GM21360 (cell line): ENCODE results near the gene PLET1.
"Not testable (repeated sequence)": the region's sequence is repeated elsewhere in the genome, so short reads cannot be mapped to it uniquely, and the experiment has no call there.

Source experiments
- ATAC-seq: cut with Tn5 transposase; IDR thresholded peaks from one replicate; pipeline ENCODE4 v1.9.1; 2021; ENCODE audit warnings: mild to moderate bottlenecking, moderate library complexity; ENCODE audit not compliant: unreplicated experiment

The PLET1 gene

DNA sequence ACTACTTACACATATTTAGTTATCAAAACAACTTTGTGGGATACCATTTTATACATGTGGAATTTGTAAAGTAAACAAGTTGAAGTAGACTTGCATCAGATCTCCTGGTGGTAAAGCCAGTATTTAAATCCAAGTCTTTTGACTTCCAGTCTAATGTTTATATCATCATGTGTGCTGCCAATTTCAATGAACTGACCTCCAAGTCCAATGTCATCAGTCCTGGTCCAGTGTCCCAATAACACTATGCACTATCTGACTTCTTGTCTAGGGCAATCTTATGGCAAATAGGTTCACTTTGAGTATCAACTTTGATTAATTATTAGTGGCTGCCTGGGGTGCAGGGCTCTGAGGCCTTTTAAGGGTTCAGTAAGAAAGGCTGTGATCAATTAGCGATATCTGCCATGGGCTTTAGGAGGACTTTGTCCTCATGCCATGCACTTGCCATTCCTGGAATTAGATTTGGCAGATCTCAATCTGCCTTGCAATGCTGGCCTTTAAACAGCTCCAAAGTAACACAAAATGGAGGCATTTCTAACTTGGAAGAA is 44.0 kb downstream of the PLET1 start:
- no peak for ATAC-seq

DNA sequence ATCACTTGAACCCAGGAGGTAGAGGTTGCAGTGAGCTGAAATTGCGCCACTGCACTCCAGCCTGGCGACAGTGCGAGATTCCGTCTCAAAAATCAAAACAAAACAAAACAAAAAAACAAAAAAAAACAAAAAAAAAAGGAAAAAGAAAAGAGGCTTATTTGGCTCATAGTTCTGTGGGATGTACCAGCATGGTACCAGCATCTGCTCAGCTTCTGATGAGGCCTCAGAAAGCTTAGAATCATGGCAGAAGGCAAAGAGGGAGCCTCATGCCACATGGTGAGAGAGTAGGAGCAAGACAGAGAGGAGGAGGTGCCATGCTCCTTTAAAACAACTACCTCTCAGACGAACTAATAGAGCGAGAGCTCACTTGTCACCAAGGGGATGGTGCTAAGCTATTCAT is 45.0 kb downstream of the PLET1 start:
- ATAC-seq = no peak

DNA sequence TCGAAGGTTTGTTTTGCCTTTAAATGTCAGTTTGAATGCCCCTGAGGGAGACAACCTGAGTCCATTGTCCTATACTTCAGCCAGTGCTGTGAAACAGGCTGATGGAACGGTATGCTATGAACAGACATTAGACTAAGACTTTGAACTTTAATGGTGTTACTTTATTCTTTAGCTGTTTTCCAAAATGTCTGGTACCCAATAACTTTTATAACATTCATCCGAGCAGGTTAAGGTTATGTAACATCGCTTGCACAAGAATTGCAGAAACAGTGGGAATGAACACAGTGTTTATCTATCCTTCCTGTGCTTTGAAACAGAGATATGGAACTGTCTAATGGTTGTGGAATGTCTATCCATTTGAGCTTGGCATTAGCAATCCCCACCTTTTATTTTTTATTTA is 46.9 kb downstream of the PLET1 start:
- no peak for ATAC-seq

DNA sequence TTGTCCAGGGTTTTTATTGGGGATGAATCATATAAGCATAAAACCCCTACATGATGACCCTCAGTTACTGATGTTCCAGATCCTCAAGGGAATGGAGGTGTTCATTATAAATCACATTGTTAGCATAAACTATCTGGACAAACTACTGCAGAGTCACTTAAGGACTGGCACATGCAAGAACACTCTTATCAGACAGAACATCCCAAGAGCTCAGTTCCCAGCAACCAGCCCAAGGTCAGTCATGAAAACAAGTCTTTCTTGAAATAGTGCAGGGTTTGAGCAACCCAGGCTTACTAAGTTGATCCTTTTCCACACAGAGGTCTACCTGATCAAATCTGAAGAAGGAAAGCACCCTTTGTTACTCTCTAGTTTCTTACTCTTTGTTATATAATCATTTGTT is 48.0 kb downstream of the PLET1 start:
- ATAC-seq = no peak

DNA sequence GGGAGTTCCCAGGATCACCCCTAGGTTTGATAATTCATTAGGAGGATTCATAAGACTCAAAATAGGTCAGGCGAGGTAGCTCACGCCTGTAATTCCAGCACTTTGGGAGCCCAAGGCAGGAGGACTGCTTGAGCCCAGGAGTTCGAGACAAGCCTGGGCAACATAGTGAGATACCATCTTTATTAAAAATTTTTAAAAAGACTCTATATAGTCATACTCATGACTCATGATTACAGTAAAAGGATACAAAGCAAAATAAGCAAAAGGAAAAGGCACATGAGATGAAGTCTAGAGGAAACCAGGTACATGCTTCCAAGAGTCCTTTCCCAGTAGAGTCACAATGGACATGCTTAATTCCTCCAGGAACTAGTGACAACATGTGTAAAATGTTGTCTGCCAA is 48.4 kb downstream of the PLET1 start:
- no peak for ATAC-seq

DNA sequence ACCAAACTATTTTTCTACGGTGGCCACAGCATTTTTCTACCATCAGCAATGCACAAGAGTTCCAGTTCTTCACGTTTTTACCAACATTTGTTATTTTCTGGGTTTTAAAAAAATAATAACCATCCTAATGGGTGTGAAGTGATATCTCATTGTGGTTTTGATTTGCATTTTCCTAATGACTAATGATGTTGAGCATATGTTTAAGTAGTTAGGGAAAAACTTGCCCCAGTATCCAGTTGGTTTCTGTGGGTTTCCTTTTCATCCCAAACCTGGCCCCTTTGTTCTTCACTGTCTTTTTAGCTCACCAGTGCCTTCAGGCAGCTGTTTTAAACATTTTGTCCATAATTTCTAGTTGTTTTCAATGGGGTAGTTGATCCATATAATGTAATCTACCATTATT is 49.1 kb downstream of the PLET1 start:
- no peak for ATAC-seq

DNA sequence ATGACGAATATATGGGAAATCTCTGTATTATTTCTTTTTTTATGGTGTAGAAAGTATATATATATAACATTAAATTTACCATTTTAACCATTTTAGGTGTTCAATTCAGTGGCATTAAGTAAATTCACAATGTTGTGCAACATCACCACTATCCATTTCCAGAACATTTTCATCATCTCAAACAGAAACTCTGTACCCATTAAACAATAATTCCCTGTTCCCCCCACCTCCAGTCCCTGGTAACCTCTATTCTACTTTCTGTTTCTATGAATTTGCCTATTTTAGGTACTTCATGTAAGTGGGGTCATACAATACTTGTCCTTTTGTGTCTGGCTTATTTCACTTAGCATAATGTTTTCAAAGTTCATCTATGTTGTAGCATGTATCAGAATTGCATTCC is 49.8 kb downstream of the PLET1 start:
- no peak for ATAC-seq

DNA sequence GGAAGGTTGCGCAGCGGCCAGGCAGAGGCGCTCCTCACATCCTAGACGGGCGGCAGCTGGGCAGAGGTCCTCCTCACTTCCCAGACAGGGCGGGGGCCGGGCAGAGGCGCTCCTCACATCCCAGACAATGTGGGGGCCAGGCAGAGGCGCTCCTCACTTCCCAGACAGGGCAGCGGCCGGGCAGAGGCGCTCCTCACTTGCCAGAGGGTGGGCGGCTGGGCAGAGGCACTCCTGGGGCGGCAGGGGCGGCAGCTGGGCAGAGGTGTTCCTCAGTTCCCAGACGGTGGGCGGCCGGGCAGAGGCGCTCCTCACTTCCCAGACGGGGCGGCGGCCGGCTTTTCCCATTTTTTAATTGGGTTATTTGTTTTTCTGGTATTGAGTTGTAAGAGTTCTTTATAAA is 54.6 kb downstream of the PLET1 start:
- ATAC-seq = no peak

DNA sequence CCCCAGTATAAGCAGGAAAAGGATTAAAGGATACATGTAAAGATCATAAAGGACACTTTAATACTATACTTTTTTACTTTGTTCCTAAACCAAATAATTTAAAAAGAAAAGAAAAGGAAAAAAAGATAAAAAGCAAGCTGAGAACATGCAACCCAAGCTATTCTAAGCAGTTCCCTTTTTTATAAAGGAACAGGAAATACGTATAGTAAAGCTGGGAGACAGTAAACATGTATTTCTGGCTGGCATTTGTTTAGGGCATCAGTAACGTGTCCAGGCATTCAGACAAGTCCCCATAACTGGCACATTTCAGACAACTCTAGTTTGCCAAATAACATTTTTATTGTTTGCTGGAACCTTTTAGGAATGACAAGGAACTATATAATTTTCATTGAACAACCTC is 60.4 kb downstream of the PLET1 start:
- no peak for ATAC-seq

DNA sequence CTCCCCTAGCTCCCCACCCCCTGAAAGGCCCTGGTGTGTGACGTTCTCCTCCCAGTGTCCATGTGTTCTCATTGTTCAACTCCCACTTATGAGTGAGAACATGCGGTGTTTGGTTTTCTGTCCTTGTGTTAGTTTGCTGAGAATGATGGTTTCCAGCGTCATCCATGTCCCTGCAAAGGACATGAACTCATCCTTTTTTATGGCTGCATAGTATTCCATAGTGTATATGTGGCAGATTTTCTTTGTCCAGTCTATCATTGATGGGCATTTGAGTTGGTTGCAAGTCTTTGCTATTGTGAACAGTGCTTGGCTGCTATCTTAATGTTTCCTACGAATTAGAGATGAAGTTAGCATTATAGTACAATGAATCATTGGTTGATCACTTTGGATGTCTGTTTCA is 61.6 kb downstream of the PLET1 start:
- ATAC-seq = not testable (repeated sequence)
